ENCODE measurements around the gene DZANK1.
"Not testable (repeated sequence)": the region's sequence is repeated elsewhere in the genome, so short reads cannot be mapped to it uniquely, and the experiment has no call there.

DZANK1 gene

DNA sequence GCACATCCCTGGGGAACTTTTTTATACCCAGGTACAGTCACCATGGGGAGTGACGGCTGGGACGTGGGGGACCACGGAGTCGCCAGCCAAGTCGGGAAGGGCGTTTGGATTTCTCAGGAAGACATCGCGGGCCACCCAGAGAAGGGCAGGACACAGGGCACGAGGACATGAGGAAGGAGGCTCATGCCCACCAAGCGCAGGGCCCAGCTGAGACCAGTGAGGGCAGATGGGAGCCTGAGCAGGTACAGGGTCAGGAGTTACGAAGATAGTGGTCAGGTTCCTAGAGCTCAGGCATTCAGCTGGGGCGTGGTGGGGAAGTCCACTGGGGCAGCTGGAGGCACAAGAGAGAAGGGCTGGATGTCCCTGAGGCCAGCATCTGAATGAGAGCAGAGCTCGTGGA lies 103.9 kb downstream of the DZANK1 start:
- H3K9me3 ChIP-seq: no peaks in the 10 kb centered on the region
- H3K4me1 ChIP-seq: no peaks in the 10 kb centered on the region
- H3K27me3 ChIP-seq: peaks cover 4% of the 10 kb centered on the region; the same call in 1 of the 2 replicates
- H3K36me3 ChIP-seq: no peaks in the 10 kb centered on the region
- TF ChIP-seq, protein P1, sequence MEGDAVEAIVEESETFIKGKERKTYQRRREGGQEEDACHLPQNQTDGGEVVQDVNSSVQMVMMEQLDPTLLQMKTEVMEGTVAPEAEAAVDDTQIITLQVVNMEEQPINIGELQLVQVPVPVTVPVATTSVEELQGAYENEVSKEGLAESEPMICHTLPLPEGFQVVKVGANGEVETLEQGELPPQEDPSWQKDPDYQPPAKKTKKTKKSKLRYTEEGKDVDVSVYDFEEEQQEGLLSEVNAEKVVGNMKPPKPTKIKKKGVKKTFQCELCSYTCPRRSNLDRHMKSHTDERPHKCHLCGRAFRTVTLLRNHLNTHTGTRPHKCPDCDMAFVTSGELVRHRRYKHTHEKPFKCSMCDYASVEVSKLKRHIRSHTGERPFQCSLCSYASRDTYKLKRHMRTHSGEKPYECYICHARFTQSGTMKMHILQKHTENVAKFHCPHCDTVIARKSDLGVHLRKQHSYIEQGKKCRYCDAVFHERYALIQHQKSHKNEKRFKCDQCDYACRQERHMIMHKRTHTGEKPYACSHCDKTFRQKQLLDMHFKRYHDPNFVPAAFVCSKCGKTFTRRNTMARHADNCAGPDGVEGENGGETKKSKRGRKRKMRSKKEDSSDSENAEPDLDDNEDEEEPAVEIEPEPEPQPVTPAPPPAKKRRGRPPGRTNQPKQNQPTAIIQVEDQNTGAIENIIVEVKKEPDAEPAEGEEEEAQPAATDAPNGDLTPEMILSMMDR (IDR thresholded peaks at IDR 0.05; ENCODE audit: low read depth, low read length): no peak
- H3K4me3 ChIP-seq (ENCODE audit: low read depth, low read length): no peak overlapping the region
- no peak for DNase-seq

DNA sequence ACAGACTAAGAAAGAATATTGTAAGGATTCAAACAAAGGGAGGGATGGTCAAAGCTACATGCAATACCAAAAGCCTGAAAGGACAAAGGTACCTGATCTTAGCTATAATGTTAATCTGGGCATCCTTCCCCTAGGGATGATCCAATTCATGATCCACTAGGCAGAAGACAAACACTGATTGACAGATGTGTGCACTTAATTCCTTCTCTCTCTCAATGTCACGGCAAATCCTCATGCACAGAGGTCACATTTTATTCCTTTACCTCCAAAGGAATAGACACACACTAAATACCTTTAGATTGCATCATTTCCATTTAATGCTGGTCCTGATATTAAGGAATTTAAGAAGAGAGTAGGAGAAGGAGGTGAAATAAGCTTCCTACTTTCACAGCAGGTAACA lies 105.2 kb downstream of the DZANK1 start:
- no peaks in the 10 kb centered on the region for H3K9me3 ChIP-seq
- H3K4me3 ChIP-seq (ENCODE audit: low read depth, low read length): no peak overlapping the region
- TF ChIP-seq, protein P1 (IDR thresholded peaks at IDR 0.05; ENCODE audit: low read depth, low read length): no peak
- H3K4me1 ChIP-seq: no peaks in the 10 kb centered on the region
- no peak for DNase-seq
- no peaks in the 10 kb centered on the region for H3K36me3 ChIP-seq
- peaks cover 4% of the 10 kb centered on the region; the same call in 1 of the 2 replicates for H3K27me3 ChIP-seq

DNA sequence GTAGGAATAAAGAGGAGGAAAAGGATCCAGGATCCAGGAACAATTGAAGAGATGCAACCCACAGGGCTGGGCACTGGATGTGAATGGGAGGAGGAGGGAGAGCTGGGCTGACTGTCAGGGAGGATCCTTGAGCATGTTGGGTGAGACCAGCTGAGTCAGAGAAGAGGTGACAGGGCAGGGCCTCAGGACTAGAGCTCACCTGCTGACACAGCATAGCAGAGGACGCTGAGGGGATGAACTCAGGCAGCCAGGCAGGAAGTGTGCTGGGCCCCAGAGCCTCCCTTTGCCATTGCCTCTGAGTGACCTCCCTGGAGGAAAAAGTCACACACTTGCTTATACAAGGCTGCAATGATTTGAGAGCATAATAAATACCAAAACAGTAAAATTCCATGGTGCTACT lies 106.2 kb downstream of the DZANK1 start:
- Histone ChIP-seq H3K27me3 (peaks cover 4% of the 10 kb centered on the region; the same call in 1 of the 2 replicates), H3K4me3 (ENCODE audit: low read depth, low read length) (no peak overlapping the region), H3K36me3 (no peaks in the 10 kb centered on the region), H3K4me1 (no peaks in the 10 kb centered on the region), H3K9me3 (no peaks in the 10 kb centered on the region)
- no peak for DNase-seq
- TF ChIP-seq, protein P1 (IDR thresholded peaks at IDR 0.05; ENCODE audit: low read depth, low read length): no peak

DNA sequence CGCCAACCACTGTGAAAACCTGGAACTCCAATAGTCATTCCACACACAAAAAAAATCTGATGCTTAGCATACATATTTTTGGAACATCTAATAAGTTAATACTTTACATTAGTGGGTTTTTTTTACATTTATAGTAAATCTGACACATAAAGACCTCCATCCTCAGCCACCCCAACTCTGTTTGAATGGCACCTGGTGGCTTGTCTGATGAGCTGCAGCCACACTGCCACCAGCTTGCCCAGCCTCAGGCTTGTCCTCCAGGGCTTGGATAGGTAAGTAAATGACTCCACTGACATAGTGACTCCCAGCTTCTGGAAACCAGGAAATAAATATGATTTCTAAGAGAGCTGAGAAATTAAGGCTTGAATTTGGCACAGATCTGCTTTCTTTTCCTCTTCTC lies 107.0 kb downstream of the DZANK1 start:
- Histone ChIP-seq H3K36me3 (no peaks in the 10 kb centered on the region), H3K27me3 (peaks cover 4% of the 10 kb centered on the region; the same call in 1 of the 2 replicates), H3K4me3 (ENCODE audit: low read depth, low read length) (no peak overlapping the region), H3K9me3 (no peaks in the 10 kb centered on the region), H3K4me1 (no peaks in the 10 kb centered on the region)
- DNase-seq: no peak
- TF ChIP-seq, protein P1 (IDR thresholded peaks at IDR 0.05; ENCODE audit: low read depth, low read length): no peak

DNA sequence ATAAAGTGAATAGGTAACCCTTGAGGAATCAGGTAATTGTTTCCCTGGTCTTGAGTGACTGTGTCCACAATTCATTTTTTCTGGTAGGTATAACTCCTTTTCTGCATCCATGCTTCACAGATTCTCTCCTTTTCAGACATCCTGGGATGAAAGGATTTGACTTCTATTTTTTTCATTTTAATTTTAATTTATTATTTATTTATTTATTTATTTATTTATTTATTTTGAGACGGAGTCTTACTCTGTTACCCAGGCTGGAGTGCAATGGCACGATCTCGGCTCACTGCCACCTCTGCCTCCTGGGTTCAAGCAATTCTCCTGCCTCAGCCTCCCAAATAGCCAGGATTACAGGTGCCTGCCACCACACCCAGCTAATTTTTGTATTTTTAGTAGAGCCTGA lies 117.1 kb downstream of the DZANK1 start:
- H3K9me3 ChIP-seq; H3K36me3 ChIP-seq; H3K4me3 ChIP-seq (ENCODE audit: low read depth, low read length); H3K4me1 ChIP-seq; DNase-seq: not testable (repeated sequence)
- peaks cover 21% of the 10 kb centered on the region for H3K27me3 ChIP-seq
